GM12875 (cell line): ENCODE measurements around the gene PAQR9.
A peak's percentile ranks its signal among the peaks of the same experiment; 100 is the strongest.

ENCODE experiments used
- H3K4me3 ChIP-seq: one replicate; pipeline ENCODE4 v1.5.1; 2011; ENCODE audit warnings: low read depth, low read length, control low read depth
- CTCF ChIP-seq: IDR thresholded peaks from 2 replicates; pipeline ENCODE4 v1.5.1; 2011; ENCODE audit warnings: low read depth, mild to moderate bottlenecking, control low read depth, inconsistent platforms, low read length, moderate library complexity, borderline replicate concordance; ENCODE audit not compliant: insufficient read depth

The PAQR9 gene

GRCh38 chr3:142963516-142964448 is at the start of gene PAQR9:
PAQR9 (minus strand) TSS chr3:142963674; CDS start chr3:142963336, 338 bp downstream.
- no peak for TF ChIP-seq CTCF
- H3K4me3 ChIP-seq = peak within 1 kb of the TSS; percentile 43

GRCh38 chr3:143011705-143012104 is 48.2 kb upstream of the PAQR9 start:
- H3K4me3 ChIP-seq = no peak overlapping the region
- TF ChIP-seq CTCF = no peak

GRCh38 chr3:143010024-143010423 is 46.5 kb upstream of the PAQR9 start:
- TF ChIP-seq CTCF = no peak
- H3K4me3 ChIP-seq = no peak overlapping the region

- TF ChIP-seq CTCF = no peak
Measured at GRCh38 chr3:143004823-143005222, 41.3 kb upstream of the PAQR9 start.

GRCh38 chr3:143002727-143003126 is 39.3 kb upstream of the PAQR9 start:
- H3K4me3 ChIP-seq = peak overlapping the region; percentile 99
- no peak for TF ChIP-seq CTCF

More at GRCh38 chr3:143004823-143005222, 41.3 kb upstream of the PAQR9 start:
- no peak overlapping the region for H3K4me3 ChIP-seq

- H3K4me3 ChIP-seq = peak overlapping the region; percentile 99
- no peak for TF ChIP-seq CTCF
Measured at GRCh38 chr3:143002083-143002712, 38.7 kb upstream of the PAQR9 start.
